Upper lobe of left lung (tissue), 4 donors: Measurements from ENCODE around the gene ADCK2.

Source experiments
- CTCF ChIP-seq, 6 experiments: fragments of 450-650 bp in 4 of 6; fragments of 200-600 bp in 2 of 6; sonication (generic) in 2 of 6; IDR thresholded peaks; one replicate each; pipeline ENCODE4 v1.5.1; 2016 to 2019; ENCODE audit warnings: antibody characterized with exemption in 6 of 6
- EP300 ChIP-seq, 4 donors: sonication (generic); formaldehyde crosslinking; IDR thresholded peaks; one replicate each; pipeline ENCODE4 v1.5.1; 2017; ENCODE audit warnings: antibody characterized with exemption in 4 of 4, control low read depth in 2 of 4
- POLR2A ChIP-seq, 4 donors: fragments of 450-650 bp; IDR thresholded peaks; one replicate each; pipeline ENCODE4 v1.5.1; 2016 to 2017; ENCODE audit warnings: antibody characterized with exemption in 4 of 4, mild to moderate bottlenecking in 2 of 4

- no peak for TF ChIP-seq CTCF (IDR thresholded peaks at IDR 0.05)
- TF ChIP-seq EP300 (IDR thresholded peaks at IDR 0.05): no peak
- TF ChIP-seq POLR2A (IDR thresholded peaks at IDR 0.05): no peak
Measured at GRCh38 chr7:140649556-140650205, 23.1 kb upstream of the ADCK2 start.
